IMR-90 (cell line): Measurements from ENCODE around the gene ERCC6. TPM values are rescaled to one million over a fixed set of nuclear protein-coding genes. Genes with fewer than 3 reads are reported as not detected.

Experiments used
- ATAC-seq: fragments of 200-7000 bp; cut with Tn5 transposase; 2 replicates; pipeline ENCODE4 v1.9.1; 2020; ENCODE audit warnings: low read depth, mild to moderate bottlenecking, moderate library complexity
- BruUV-seq: library from RNA; stranded (reverse); fragments of 400-500 nt; replicated peaks from 2 replicates; lab custom pipeline; 2021; lab: Mats Ljungman, UMichigan
- CTCF ChIA-PET: fragments of 300-600 bp; formaldehyde crosslinking; extraction: SDS; loops from one replicate; lab custom pipeline; 2021; ENCODE audit warnings: antibody characterized with exemption; lab: Yijun Ruan, JAX
- POLR2A ChIA-PET: fragments of 300-600 bp; sonication (Branson Sonifier 250); formaldehyde crosslinking; loops from one replicate; lab custom pipeline; 2022; ENCODE audit warnings: antibody characterized with exemption; ENCODE audit not compliant: unreplicated experiment; lab: Charles Lee
- DNase-seq: peaks from one replicate; pipeline ENCODE4 v3.0.0; 2013
- H2AFZ ChIP-seq: replicated peaks from 2 replicates; pipeline ENCODE3; 2013; ENCODE audit warnings: low read length, mild to moderate bottlenecking; ENCODE audit not compliant: poor library complexity
- H2AK5ac ChIP-seq: 2 replicates; pipeline ENCODE4 v1.6.1; 2013; ENCODE audit warnings: low read depth, low read length, inconsistent platforms
- H2AK9ac ChIP-seq: replicated peaks from 2 replicates; pipeline ENCODE3; 2013; ENCODE audit warnings: mild to moderate bottlenecking, low read depth, low read length, moderate library complexity; ENCODE audit not compliant: poor library complexity
- H2BK120ac ChIP-seq: 2 replicates; pipeline ENCODE4 v1.6.1; 2013; ENCODE audit warnings: low read depth, low read length, inconsistent platforms
- H2BK15ac ChIP-seq: 3 replicates; pipeline ENCODE4 v1.6.1; 2013; ENCODE audit warnings: low read depth, low read length, inconsistent platforms
- H2BK20ac ChIP-seq: 2 replicates; pipeline ENCODE4 v1.6.1; 2013; ENCODE audit warnings: low read depth, mild to moderate bottlenecking, inconsistent platforms, low read length, moderate library complexity
- H2BK5ac ChIP-seq: 2 replicates; pipeline ENCODE4 v1.6.1; 2013; ENCODE audit warnings: mild to moderate bottlenecking, low read depth, low read length, inconsistent platforms; ENCODE audit not compliant: poor library complexity, severe bottlenecking
- H3K14ac ChIP-seq: replicated peaks from 2 replicates; pipeline ENCODE4 v1.6.1; 2013; ENCODE audit warnings: low read depth, low read length, inconsistent platforms
- H3K18ac ChIP-seq: 2 replicates; pipeline ENCODE4 v1.6.1; 2013; ENCODE audit warnings: low read depth, low read length, control low read depth
- H3K23ac ChIP-seq: 2 replicates; pipeline ENCODE4 v1.6.1; 2013; ENCODE audit warnings: low read depth, low read length, inconsistent platforms
- H3K27ac ChIP-seq: 2 replicates; pipeline ENCODE4 v1.5.1; 2013; ENCODE audit warnings: mild to moderate bottlenecking, control low read depth, low read length; ENCODE audit not compliant: insufficient read depth
- H3K27me3 ChIP-seq: 2 replicates; pipeline ENCODE4 v1.6.1; 2013; ENCODE audit warnings: low read length; ENCODE audit not compliant: control insufficient read depth, insufficient read depth
- H3K36me3 ChIP-seq: 2 replicates; pipeline ENCODE4 v1.6.1; 2013; ENCODE audit warnings: low read length, mixed read lengths; ENCODE audit not compliant: control insufficient read depth, insufficient read depth
- H3K4ac ChIP-seq: 2 replicates; pipeline ENCODE4 v1.6.1; 2013; ENCODE audit warnings: low read depth, low read length, inconsistent platforms
- H3K4me1 ChIP-seq: 2 replicates; pipeline ENCODE4 v1.6.1; 2013; ENCODE audit warnings: low read length, mixed read lengths; ENCODE audit not compliant: control insufficient read depth, insufficient read depth
- H3K4me2 ChIP-seq: 2 replicates; pipeline ENCODE4 v1.6.1; 2013; ENCODE audit warnings: low read depth, mild to moderate bottlenecking, control low read depth, low read length, moderate library complexity
- H3K4me3 ChIP-seq: 2 replicates; pipeline ENCODE4 v1.5.1; 2013; ENCODE audit warnings: low read depth, mild to moderate bottlenecking, control low read depth, low read length, moderate library complexity; ENCODE audit not compliant: insufficient read depth
- H3K56ac ChIP-seq: 2 replicates; pipeline ENCODE4 v1.6.1; 2013; ENCODE audit warnings: low read length, inconsistent platforms; ENCODE audit not compliant: insufficient read depth; ENCODE audit errors: extremely low read depth
- H3K79me1 ChIP-seq, 2 experiments: 2 replicates each; pipeline ENCODE4 v1.6.1; 2013; ENCODE audit warnings: low read length in 2 of 2, inconsistent platforms in 1 of 2, low read depth in 1 of 2
- H3K9ac ChIP-seq: 2 replicates; pipeline ENCODE4 v1.6.1; 2013; ENCODE audit warnings: low read depth, low read length, control low read depth
- H3K9me1 ChIP-seq: 2 replicates; pipeline ENCODE4 v1.6.1; 2013; ENCODE audit warnings: low read length, inconsistent platforms; ENCODE audit not compliant: insufficient read depth
- H3K9me3 ChIP-seq: 2 replicates; pipeline ENCODE4 v1.6.1; 2013; ENCODE audit warnings: low read length; ENCODE audit not compliant: control insufficient read depth, insufficient read depth
- H4K20me1 ChIP-seq: 2 replicates; pipeline ENCODE4 v1.6.1; 2013; ENCODE audit warnings: low read length, inconsistent platforms; ENCODE audit not compliant: insufficient read depth
- H4K5ac ChIP-seq: 2 replicates; pipeline ENCODE4 v1.6.1; 2013; ENCODE audit warnings: mild to moderate bottlenecking, low read depth, low read length, control low read depth
- H4K8ac ChIP-seq, 2 experiments: 2 replicates each; pipeline ENCODE4 v1.6.1; 2013; ENCODE audit warnings: low read depth in 2 of 2, low read length in 2 of 2, control low read depth in 1 of 2, inconsistent platforms in 1 of 2
- H4K91ac ChIP-seq: 2 replicates; pipeline ENCODE4 v1.6.1; 2013; ENCODE audit warnings: low read depth, low read length, inconsistent platforms; ENCODE audit not compliant: insufficient read depth
- BHLHE40 ChIP-seq: fragments of 150-350 bp; IDR thresholded peaks from 2 replicates; pipeline ENCODE4 v1.6.1; 2016; ENCODE audit warnings: mild to moderate bottlenecking, low read depth, low read length
- CEBPB ChIP-seq: IDR thresholded peaks from 2 replicates; pipeline ENCODE4 v1.6.1; 2012; ENCODE audit warnings: low read depth, low read length, improper control_type of control experiment
- CHD1 ChIP-seq: IDR thresholded peaks from 2 replicates; pipeline ENCODE4 v1.6.1; 2012; ENCODE audit warnings: low read depth, low read length, improper control_type of control experiment
- CTCF ChIP-seq: conservative IDR thresholded peaks from 2 replicates; pipeline ENCODE4 v1.5.1; 2012; ENCODE audit warnings: mild to moderate bottlenecking, low read depth, low read length, improper control_type of control experiment
- ELK1 ChIP-seq: fragments of 150-350 bp; IDR thresholded peaks from 2 replicates; pipeline ENCODE4 v1.6.1; 2016; ENCODE audit warnings: low read depth, mild to moderate bottlenecking, low read length, moderate library complexity, borderline replicate concordance
- FOS ChIP-seq: fragments of 150-350 bp; IDR thresholded peaks from 2 replicates; pipeline ENCODE4 v1.6.1; 2016; ENCODE audit warnings: low read depth, low read length
- MAFK ChIP-seq: IDR thresholded peaks from 2 replicates; pipeline ENCODE4 v1.6.1; 2012; ENCODE audit warnings: low read depth, low read length, improper control_type of control experiment
- MAZ ChIP-seq: IDR thresholded peaks from 2 replicates; pipeline ENCODE4 v1.6.1; 2012; ENCODE audit warnings: low read depth, mild to moderate bottlenecking, low read length, improper control_type of control experiment, moderate library complexity, borderline replicate concordance
- MXI1 ChIP-seq: IDR thresholded peaks from 2 replicates; pipeline ENCODE4 v1.6.1; 2012; ENCODE audit warnings: low read depth, mild to moderate bottlenecking, low read length, moderate library complexity, borderline replicate concordance
- NFE2L2 ChIP-seq: fragments of 150-350 bp; IDR thresholded peaks from 2 replicates; pipeline ENCODE4 v1.6.1; 2016; ENCODE audit warnings: low read depth, mild to moderate bottlenecking, low read length
- POLR2A ChIP-seq: IDR thresholded peaks from 2 replicates; pipeline ENCODE4 v1.6.1; 2012; ENCODE audit warnings: mild to moderate bottlenecking, low read depth, low read length
- RAD21 ChIP-seq: IDR thresholded peaks from 2 replicates; pipeline ENCODE4 v1.6.1; 2012; ENCODE audit warnings: low read length, improper control_type of control experiment
- RCOR1 ChIP-seq: IDR thresholded peaks from 2 replicates; pipeline ENCODE4 v1.6.1; 2012; ENCODE audit warnings: mild to moderate bottlenecking, low read length, improper control_type of control experiment; ENCODE audit not compliant: insufficient replicate concordance
- RFX5 ChIP-seq: IDR thresholded peaks from 2 replicates; pipeline ENCODE4 v1.8.0; 2012; ENCODE audit warnings: low read depth, mild to moderate bottlenecking, low read length, moderate library complexity
- SMC3 ChIP-seq: fragments of 150-350 bp; IDR thresholded peaks from 2 replicates; pipeline ENCODE4 v1.6.1; 2016; ENCODE audit warnings: low read depth, mild to moderate bottlenecking, antibody characterized with exemption, low read length, moderate library complexity
- USF2 ChIP-seq: fragments of 150-350 bp; IDR thresholded peaks from 2 replicates; pipeline ENCODE4 v1.6.1; 2017; ENCODE audit warnings: mild to moderate bottlenecking, antibody characterized with exemption, low read length, low read depth
- WGBS, 2 experiments: methylation state at CpG; one replicate each; pipeline versions ENCODE4 v1.1.5 to v1.1.7; 2013; ENCODE audit warnings: missing lambda C conversion rate in 2 of 2; ENCODE audit not compliant: insufficient read length in 1 of 2; ENCODE audit errors: extremely low coverage in 2 of 2; 5-methylcytosine and 5-hydroxymethylcytosine counted together
- dilution Hi-C: fragments of 300-500 bp; cut with HindIII; formaldehyde crosslinking; loops from one replicate; pipeline ENCODE4 v1.14.3; 2018; ENCODE audit warnings: low sequenced_read_pairs; ENCODE audit not compliant: unreplicated experiment
- in situ Hi-C: fragments of 300-500 bp; cut with MboI; formaldehyde crosslinking; loops from 3 replicates; pipeline ENCODE4 v1.14.3; 2019; ENCODE audit warnings: low sequenced_read_pairs, inconsistent platforms, mixed read lengths
- intact Hi-C: fragments of 100-400 bp; cut with micrococcal nuclease; formaldehyde crosslinking; loops from 2 replicates; pipeline ENCODE4 v1.10.0; 2022
- polyA plus RNA-seq, 3 experiments: library from polyadenylated mRNA; depleted of rRNA; stranded (reverse); fragments of >200 nt; gene quantifications; 2 replicates each; pipeline ENCODE4 v1.2.3, GENCODE V29; 2012; ENCODE audit warnings: low replicate concordance in 1 of 3
- total RNA-seq: library from RNA; depleted of rRNA; stranded (reverse); fragments of >200 nt; gene quantifications from 2 replicates; pipeline ENCODE4 v1.2.3, GENCODE V29; 2012

ERCC6 gene
- total and polyA plus RNA-seq, 2 of the 4 experiments (the other 2 are of a cell fraction), result 7.3 to 14.9 TPM

GRCh38 chr10:49488056-49488717 is 50.7 kb downstream of the ERCC6 start:
- dilution Hi-C loops (no loop called here), in situ Hi-C loops (no loop called here), intact Hi-C loops (no loop called here)
- Histone ChIP-seq H2BK5ac (no peak overlapping the region), H4K8ac (no peak overlapping the region), H3K79me1 (peaks cover 0 to 4% of the 10 kb centered on the region in 2 experiments; a peak in 2 of 4 replicates), H4K20me1 (no peaks in the 10 kb centered on the region), H3K9me1 (peaks cover 4% of the 10 kb centered on the region), H3K23ac (no peak overlapping the region), H2AK9ac (no peak overlapping the region), H3K27me3 (no peaks in the 10 kb centered on the region), H3K4me3 (no peak overlapping the region), H3K27ac (no peak overlapping the region), H3K14ac (no peak overlapping the region), H3K9me3 (no peaks in the 10 kb centered on the region), H3K4ac (no peak overlapping the region), H3K4me2 (no peak overlapping the region), H2AFZ (no peak overlapping the region), H3K36me3 (no peaks in the 10 kb centered on the region), H2BK120ac (no peak overlapping the region), H2BK20ac (no peak overlapping the region), H3K56ac (no peak overlapping the region), H4K5ac (no peak overlapping the region), H3K4me1 (peaks cover 4% of the 10 kb centered on the region), H2AK5ac (no peak overlapping the region), H3K18ac (no peak overlapping the region), H2BK15ac (no peak overlapping the region), H3K9ac (no peak overlapping the region), H4K91ac (no peak overlapping the region)
- ChIA-PET POLR2A (no interaction called here), CTCF (no interaction called here)
- TF ChIP-seq USF2 (no peak), MAFK (no peak), CHD1 (no peak), NFE2L2 (no peak), RFX5 (no peak), RCOR1 (no peak), POLR2A (no peak), CTCF (no peak), ELK1 (no peak), RAD21 (no peak), SMC3 (no peak), MXI1 (no peak), CEBPB (no peak), FOS (no peak), MAZ (no peak), BHLHE40 (no peak)
- no CpG with 5 or more reads among the region's 8 CpGs for WGBS, 2 experiments
- no peak for ATAC-seq
- no TSS peak for BruUV-seq
- DNase-seq, result no peak
